Measurements from ENCODE around the gene CACNG4. TPM values are rescaled to one million over a fixed set of nuclear protein-coding genes. Genes with fewer than 3 reads are reported as not detected.

The CACNG4 gene
- total RNA-seq, 1 experiment from 2014 or later, result 6.3 TPM

GRCh38 chr17:66967837-66968543 is 3.5 kb downstream of the CACNG4 start:
- Histone ChIP-seq H2BK12ac (ENCODE audit: insufficient read length, low read depth, low read length) (no peak overlapping the region), H4K8ac (replicated peaks; ENCODE audit: insufficient read length, low read depth, low read length) (no peak overlapping the region), H4K20me1 (ENCODE audit: control insufficient read depth, insufficient read depth, insufficient read length) (no peaks in the 10 kb centered on the region), H3K9me3 (ENCODE audit: control insufficient read depth, low read depth, low read length) (no peaks in the 10 kb centered on the region), H3K27ac (ENCODE audit: insufficient read length, low read depth, low read length) (no peak overlapping the region), H2BK15ac (ENCODE audit: low read depth, low read length) (no peak overlapping the region), H3K27me3 (ENCODE audit: insufficient read depth, low read length) (peaks cover 16% of the 10 kb centered on the region; the same call in 1 of the 2 replicates), H3K4ac (ENCODE audit: low read depth, low read length) (no peak overlapping the region), H2BK5ac (ENCODE audit: insufficient read length, low read length) (no peak overlapping the region), H3K4me1 (ENCODE audit: insufficient read depth, low read length) (peaks cover 2% of the 10 kb centered on the region; the same call in 1 of the 2 replicates), H3K14ac (ENCODE audit: insufficient read depth, low read length) (no peak overlapping the region), H2BK120ac (ENCODE audit: low read depth, low read length, poor library complexity, severe bottlenecking) (no peak overlapping the region), H3K79me2 (ENCODE audit: insufficient read depth, low read length) (0 out of 2 replicates have a peak, but pooled peaks cover 3% of the 10 kb centered on the region), H4K5ac (ENCODE audit: insufficient read length, low read depth, low read length) (no peak overlapping the region), H2AFZ (ENCODE audit: low read length) (no peak overlapping the region), H3K79me1 (ENCODE audit: insufficient read depth, low read depth, low read length, poor library complexity, severe bottlenecking) (no peaks in the 10 kb centered on the region), H3K4me2 (ENCODE audit: insufficient read depth, insufficient read length, low read length) (no peak overlapping the region), H3T11ph (ENCODE audit: low read length) (no peak overlapping the region), H2BK20ac (ENCODE audit: low read depth, low read length, poor library complexity, severe bottlenecking) (no peak overlapping the region), H3K18ac (ENCODE audit: insufficient read length, low read depth, low read length) (no peak overlapping the region), H4K91ac (ENCODE audit: insufficient read length, low read depth, low read length) (no peak overlapping the region), H3K56ac (ENCODE audit: insufficient read length, low read depth, low read length) (no peak overlapping the region), H3K23me2 (ENCODE audit: insufficient read length, low read depth, low read length, poor library complexity, severe bottlenecking) (peaks cover 18% of the 10 kb centered on the region), H3K23ac (ENCODE audit: insufficient read length, low read depth, low read length) (no peak overlapping the region), H3K9ac (ENCODE audit: extremely low read depth, insufficient read length, low read length) (no peak overlapping the region), H2AK5ac (ENCODE audit: insufficient read length, low read length) (no peak overlapping the region)
- Mint-ChIP-seq H3K4me3 (no peak overlapping the region; a peak in 1 of 5 replicates), H3K4me1 (peaks cover 25 to 36% of the 10 kb centered on the region in 2 experiments), H3K27ac (no peak overlapping the region), H3K36me3 (ENCODE audit: insufficient read depth in 1 of 3, low read depth in 3 of 3) (no peaks in the 10 kb centered on the region; a peak in 1 of 7 replicates), H3K9me3 (no peaks in the 10 kb centered on the region), H3K27me3 (ENCODE audit: low read depth) (peaks cover 62% of the 10 kb centered on the region)
- WGBS (ENCODE audit: extremely low coverage, insufficient read length, low lambda C conversion rate), result no CpG with 5 or more reads among the region's 10 CpGs
- TF ChIP-seq CTCF (conservative IDR thresholded peaks at IDR 0.05), result no peak
- DNase-seq, result no peak

Data from H9 (cell line).